Activated CD4-positive, alpha-beta T cell treated with anti-CD3 and anti-CD28 coated beads, Interleukin-2, Interleukin-6, amounts not matched to agents 100 ng/mL and 50 ng/mL, durations not matched to agents 16 hours and 8 hours (primary cell): ENCODE results near the gene SYNE4.
"Not testable (repeated sequence)": the region's sequence is repeated elsewhere in the genome, so short reads cannot be mapped to it uniquely, and the experiment has no call there.

Source experiments
- DNase-seq: peaks from one replicate; pipeline ENCODE4 v3.0.0-alpha.2; 2020

Gene SYNE4

GRCh38 chr19:35987571-35987896 lies 21.1 kb downstream of the SYNE4 start:
- no peak for DNase-seq

- no peak for DNase-seq
Measured at GRCh38 chr19:35986664-35987570, 21.7 kb downstream of the SYNE4 start.

- DNase-seq: no peak
Measured at GRCh38 chr19:35986111-35986510, 22.5 kb downstream of the SYNE4 start.

- DNase-seq: no peak
Measured at GRCh38 chr19:35983177-35983576, 25.4 kb downstream of the SYNE4 start.

DNA sequence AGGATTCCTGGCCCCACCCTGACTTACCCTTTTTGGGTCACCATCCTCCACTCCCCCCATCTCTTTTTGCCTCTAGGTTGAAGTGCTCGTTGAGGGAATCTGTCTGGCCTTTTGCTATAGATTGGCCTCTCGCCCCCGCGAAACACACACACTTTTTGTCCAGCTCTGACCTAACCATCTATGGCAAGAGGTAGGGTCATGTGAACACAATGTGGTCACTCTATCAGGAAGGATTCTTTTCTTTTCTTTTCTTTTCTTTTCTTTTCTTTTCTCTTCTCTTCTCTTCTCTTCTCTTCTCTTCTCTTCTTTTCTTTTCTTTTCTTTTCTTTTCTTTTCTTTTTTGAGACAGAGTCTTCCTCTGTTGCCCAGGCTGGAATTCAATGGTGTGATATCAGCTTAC lies 27.6 kb downstream of the SYNE4 start:
- not testable (repeated sequence) for DNase-seq

DNA sequence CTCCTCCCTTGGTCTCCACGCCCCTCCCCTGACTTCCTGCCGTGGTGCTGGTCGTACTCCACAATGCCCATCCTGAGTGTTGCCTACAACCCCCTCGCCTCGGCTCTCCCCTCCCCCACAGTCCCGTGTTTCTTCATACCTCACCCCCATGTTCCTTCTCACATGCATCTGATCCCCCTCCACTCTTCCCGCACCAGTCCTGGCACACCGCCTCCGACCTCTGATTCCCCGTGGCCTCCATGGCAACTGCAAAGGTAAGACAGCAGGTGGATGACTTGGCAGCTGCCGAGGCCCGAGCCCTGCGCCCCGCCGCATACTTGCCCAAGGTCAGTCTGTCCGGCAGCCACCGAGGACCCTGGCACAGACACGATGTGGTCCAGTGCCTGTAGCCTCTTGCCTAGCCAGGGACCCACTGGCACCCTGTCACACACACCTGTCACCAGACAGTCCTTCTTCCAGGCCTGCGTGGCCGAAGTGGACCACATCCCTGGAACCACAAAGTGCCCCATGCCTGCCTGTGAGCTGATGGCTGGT lies 29.7 kb downstream of the SYNE4 start:
- DNase-seq: no peak

- no peak for DNase-seq
Measured at GRCh38 chr19:35978271-35978670, 30.3 kb downstream of the SYNE4 start.

GRCh38 chr19:35977446-35978222 lies 31.0 kb downstream of the SYNE4 start:
- DNase-seq: peak; percentile 37

DNA sequence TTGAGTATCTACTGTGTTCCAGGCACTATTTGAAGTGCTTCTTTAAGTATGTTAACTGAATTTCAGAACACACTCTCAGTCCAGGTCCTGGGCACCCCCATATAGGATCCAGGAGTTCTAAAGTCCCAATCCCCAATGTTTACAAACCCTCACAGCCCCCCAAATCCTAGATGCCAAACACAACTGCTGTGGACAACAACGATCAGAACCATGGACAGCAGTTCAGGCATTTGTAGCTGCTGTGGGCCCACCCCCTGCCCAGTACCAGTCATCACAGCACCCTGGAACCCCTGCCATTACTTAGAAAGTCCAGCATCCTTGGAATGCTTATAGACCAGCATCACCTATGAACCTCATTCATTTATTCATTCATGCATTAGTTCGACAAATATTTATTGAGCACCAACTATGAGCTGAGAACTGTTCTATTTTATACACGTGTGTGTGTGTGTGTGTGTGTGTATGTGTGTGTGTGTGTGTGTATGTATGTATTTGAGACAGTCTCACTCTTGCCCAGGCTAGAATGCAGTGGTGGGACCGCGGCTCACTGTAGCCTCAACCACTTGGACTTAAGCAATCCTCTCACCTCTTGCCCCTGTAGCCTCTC lies 32.9 kb downstream of the SYNE4 start:
- no peak for DNase-seq

GRCh38 chr19:35973487-35973886 lies 35.1 kb downstream of the SYNE4 start:
- no peak for DNase-seq

GRCh38 chr19:35966771-35967170 lies 41.8 kb downstream of the SYNE4 start:
- DNase-seq: no peak

GRCh38 chr19:35963514-35963913 lies 45.1 kb downstream of the SYNE4 start:
- DNase-seq: peak; percentile 34

DNA sequence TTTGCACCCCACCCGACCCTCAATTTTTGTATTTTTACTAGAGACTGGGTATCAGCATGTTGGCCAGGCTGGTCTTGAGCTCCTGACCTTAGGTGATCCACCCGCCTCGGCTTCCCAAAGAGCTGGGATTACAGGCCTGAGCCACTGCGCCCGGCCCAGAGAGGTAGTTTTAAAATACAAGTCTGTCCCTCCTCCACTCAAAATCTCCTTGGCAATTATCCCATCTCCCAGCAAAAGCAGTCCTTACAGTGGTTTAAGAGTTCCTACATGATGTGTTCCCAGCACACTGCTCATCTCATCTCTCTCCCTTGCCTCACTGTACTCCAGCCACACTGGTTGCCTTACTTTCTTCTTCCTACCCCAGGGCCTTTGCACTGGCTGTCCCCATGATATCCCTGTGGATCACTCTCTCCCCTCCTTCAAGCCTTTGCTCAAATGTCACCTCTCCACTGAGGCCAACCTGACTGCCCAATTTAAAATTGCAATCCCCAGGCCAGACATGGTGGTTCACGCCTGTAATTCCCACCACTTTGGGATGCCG lies 48.1 kb downstream of the SYNE4 start:
- no peak for DNase-seq

DNA sequence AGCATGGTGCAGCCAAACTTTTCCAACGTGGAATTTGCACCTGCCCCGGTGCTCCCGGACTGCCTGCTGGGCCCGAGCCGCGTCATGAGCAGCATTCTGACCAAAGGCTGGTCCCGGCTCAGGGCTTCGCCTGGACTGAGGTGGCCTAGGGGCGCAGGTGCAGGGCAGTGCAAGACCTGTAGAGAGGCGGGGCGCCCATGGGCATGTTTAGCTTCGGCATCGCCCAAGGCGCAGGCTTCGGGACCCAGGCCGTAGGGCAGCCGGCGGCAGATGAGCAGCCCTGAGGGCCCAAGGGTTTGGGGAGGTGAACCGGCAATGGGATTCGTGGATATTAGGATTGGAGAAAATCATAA lies 48.7 kb downstream of the SYNE4 start:
- no peak for DNase-seq

GRCh38 chr19:35959040-35959967 lies 49.3 kb downstream of the SYNE4 start:
- peak; percentile 57 for DNase-seq

DNA sequence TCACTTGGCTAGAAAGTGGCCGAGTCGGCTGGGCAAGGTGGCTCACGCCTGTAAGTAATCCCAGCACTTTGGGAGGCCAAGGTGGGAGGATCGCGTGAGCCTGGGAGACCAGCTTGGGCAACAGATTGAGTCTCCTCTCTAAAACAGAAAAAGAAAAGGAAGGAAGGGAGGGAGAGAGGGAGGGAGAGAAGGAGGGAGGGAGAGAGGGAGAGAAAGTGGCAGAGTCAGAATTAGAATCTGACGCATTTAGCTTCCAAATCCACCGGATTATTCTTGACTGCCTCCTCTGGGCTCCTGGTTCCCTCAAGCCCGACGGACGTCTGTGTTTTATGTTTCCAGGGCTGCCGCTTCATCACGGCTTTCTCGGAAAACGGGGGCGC lies 50.0 kb downstream of the SYNE4 start:
- no peak for DNase-seq

GRCh38 chr19:35957411-35957810 lies 51.2 kb downstream of the SYNE4 start:
- DNase-seq: not testable (repeated sequence)

GRCh38 chr19:35955881-35956634 lies 52.6 kb downstream of the SYNE4 start:
- DNase-seq: no peak
